Measurements from ENCODE around the gene COL4A2. TPM values are rescaled to one million over a fixed set of nuclear protein-coding genes. Genes with fewer than 3 reads are reported as not detected.

The COL4A2 gene
- total and polyA plus RNA-seq, 9 donors: 59.5 to 171 (median 136) TPM

DNA sequence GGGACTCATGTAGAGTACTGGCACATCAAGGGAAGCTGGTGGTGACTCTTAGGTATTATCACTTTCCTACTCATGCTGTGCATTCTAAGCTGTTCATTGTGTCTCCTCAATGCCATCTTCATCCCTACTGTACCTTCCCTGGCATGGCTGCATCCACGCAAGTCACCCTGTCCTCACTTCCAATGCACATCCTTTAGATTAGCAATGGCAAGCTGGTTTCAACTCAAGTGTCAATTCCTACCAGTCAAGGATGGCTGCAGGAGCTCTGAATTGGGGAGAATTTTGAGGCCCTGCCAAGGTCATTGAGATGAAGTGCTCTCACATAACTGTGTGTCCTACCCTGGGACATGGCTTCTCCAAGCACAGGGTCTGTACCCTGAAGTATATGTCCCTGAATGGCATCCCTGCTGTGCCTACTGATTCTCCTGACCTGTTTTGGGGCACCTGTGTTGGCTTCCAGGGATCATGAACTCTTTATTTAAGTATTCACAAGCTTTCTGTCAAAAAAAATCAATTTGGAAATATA, 24.7 kb upstream of the COL4A2 start:
- Histone ChIP-seq H3K9me3 (no peaks in the 10 kb centered on the region), H3K4me3 (no peak overlapping the region), H3K27me3 (no peaks in the 10 kb centered on the region), H3K36me3 (no peaks in the 10 kb centered on the region), H3K4me1 (ENCODE audit: insufficient read depth) (peaks cover 34% of the 10 kb centered on the region), H3K27ac (no peak overlapping the region)
- intact Hi-C loops (cut with DNase I): no loop called here
- DNase-seq: no peak
- 95 to 100% (median 95%) methylated on average over 1 of the region's 1 CpG for WGBS, 3 donors
- TF ChIP-seq EP300 (IDR thresholded peaks at IDR 0.05) (no peak), POLR2A (IDR thresholded peaks at IDR 0.05) (no peak)
- TF ChIP-seq, protein P1, sequence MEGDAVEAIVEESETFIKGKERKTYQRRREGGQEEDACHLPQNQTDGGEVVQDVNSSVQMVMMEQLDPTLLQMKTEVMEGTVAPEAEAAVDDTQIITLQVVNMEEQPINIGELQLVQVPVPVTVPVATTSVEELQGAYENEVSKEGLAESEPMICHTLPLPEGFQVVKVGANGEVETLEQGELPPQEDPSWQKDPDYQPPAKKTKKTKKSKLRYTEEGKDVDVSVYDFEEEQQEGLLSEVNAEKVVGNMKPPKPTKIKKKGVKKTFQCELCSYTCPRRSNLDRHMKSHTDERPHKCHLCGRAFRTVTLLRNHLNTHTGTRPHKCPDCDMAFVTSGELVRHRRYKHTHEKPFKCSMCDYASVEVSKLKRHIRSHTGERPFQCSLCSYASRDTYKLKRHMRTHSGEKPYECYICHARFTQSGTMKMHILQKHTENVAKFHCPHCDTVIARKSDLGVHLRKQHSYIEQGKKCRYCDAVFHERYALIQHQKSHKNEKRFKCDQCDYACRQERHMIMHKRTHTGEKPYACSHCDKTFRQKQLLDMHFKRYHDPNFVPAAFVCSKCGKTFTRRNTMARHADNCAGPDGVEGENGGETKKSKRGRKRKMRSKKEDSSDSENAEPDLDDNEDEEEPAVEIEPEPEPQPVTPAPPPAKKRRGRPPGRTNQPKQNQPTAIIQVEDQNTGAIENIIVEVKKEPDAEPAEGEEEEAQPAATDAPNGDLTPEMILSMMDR (IDR thresholded peaks at IDR 0.05): no peak

- intact Hi-C loops (cut with DNase I): no loop called here
- H3K27ac ChIP-seq: no peak overlapping the region
- 71 to 76% (median 73%) methylated on average over 7 of the region's 7 CpGs for WGBS, 3 donors
These were observed 23.2 kb upstream of the COL4A2 start for GRCh38 chr13:110283736-110284517.

DNA sequence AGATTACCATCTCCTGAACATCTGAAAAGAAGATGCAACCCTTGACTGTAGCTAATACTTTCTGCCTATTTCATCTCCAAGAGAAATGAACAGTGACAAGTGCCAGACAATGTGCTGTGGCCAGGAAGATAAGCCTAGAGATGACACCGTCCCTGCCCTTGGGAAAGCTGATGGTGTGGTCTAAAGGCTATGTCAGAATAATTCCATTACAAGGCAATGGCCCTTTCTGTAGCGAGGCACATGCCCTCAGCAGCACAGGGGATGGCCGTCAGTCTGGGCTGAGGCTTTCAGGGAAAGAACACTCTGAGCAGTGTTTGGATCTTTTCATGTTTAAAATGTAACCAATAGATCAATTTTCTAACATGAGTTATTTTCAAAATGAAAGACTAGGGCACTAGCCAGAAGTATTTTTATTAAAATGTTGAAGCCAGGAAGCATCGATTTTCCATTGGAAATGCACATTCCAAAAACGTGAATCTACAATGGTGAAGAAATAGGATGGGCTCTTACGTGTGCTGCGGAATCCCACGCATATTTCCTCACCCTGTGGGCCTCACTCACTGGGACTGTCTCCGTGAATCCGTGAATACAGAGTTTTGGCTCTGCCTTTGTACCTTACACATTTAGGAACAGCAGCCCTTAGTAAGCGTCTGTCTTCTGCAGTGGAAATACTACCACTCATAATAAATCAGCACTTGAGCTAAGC, 22.2 kb upstream of the COL4A2 start:
- no peaks in the 10 kb centered on the region for H3K36me3 ChIP-seq
- intact Hi-C loops (cut with DNase I): no loop called here
- no peak for TF ChIP-seq POLR2A (IDR thresholded peaks at IDR 0.05)
- TF ChIP-seq, protein P1 (IDR thresholded peaks at IDR 0.05): no peak
- no peak overlapping the region for H3K4me3 ChIP-seq
- DNase-seq: no peak
- 86 to 93% (median 90%) methylated on average over 11 of the region's 11 CpGs for WGBS, 3 donors
- peaks cover 27% of the 10 kb centered on the region for H3K4me1 ChIP-seq (ENCODE audit: insufficient read depth)
- H3K27me3 ChIP-seq: no peaks in the 10 kb centered on the region
- H3K27ac ChIP-seq: no peak overlapping the region
- H3K9me3 ChIP-seq: no peaks in the 10 kb centered on the region

More at GRCh38 chr13:110283736-110284517, 23.2 kb upstream of the COL4A2 start:
- Histone ChIP-seq H3K27me3 (no peaks in the 10 kb centered on the region), H3K36me3 (no peaks in the 10 kb centered on the region), H3K4me1 (ENCODE audit: insufficient read depth) (peaks cover 33% of the 10 kb centered on the region), H3K4me3 (no peak overlapping the region), H3K9me3 (no peaks in the 10 kb centered on the region)
- DNase-seq: no peak
- TF ChIP-seq EP300 (IDR thresholded peaks at IDR 0.05) (no peak), POLR2A (IDR thresholded peaks at IDR 0.05) (no peak)
- TF ChIP-seq, protein P1 (IDR thresholded peaks at IDR 0.05): no peak

DNA sequence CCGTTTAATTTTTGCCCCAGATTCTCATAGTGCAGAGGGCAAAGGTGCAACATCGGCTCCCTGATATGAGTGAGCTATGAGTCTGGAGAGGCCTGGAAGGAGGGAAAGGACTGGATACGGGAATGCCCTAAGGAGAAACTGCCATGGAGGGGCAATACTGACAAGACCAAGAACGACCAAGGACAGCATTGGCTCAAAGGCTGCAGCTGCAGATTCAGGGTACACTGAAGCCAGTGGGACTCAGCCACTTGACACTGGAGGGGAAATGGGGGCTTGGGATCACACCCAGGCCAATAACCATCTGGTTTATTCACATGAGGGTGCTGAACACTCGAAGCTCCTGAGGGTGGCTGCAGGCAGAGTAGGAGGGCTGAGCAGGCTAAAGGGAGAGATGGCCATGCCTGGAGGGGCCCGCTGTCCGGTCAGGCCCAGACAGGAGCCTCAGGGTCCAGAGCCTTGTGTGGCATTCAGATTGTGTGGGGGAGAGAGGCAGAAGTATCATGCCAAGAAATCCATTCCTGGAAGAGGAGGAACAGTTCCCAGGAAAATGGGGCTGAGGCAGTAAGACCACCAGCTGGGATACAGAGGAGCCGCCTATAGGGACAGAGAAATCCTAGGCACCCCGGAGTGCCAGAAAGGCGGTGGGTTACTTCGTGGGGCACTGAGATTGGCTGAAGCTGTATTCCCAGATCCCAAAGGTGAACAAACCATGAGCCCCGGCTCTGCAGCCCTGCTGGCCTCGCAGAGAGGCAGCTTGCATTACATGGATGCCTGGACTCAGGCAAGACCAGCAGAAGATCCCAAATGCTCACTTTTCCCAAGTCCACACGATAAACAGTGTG, 20.9 kb upstream of the COL4A2 start:
- WGBS, 3 donors: 78 to 83% (median 79%) methylated on average over 14 of the region's 14 CpGs
- TF ChIP-seq EP300 (IDR thresholded peaks at IDR 0.05) (no peak), POLR2A (IDR thresholded peaks at IDR 0.05) (no peak)
- TF ChIP-seq, protein P1 (IDR thresholded peaks at IDR 0.05): no peak
- H3K27ac ChIP-seq: peak overlapping the region in 1 of 2 donors; percentile 53
- peaks cover 25% of the 10 kb centered on the region for H3K4me1 ChIP-seq (ENCODE audit: insufficient read depth)
- H3K9me3 ChIP-seq: no peaks in the 10 kb centered on the region
- no peaks in the 10 kb centered on the region for H3K36me3 ChIP-seq
- H3K4me3 ChIP-seq: no peak overlapping the region
- no peak for DNase-seq
- no peaks in the 10 kb centered on the region for H3K27me3 ChIP-seq
- intact Hi-C loops (cut with DNase I): no loop called here

Measured in ovary (tissue), 9 donors.